ENCODE data around the gene RPS6KA6. TPM values are rescaled to one million over a fixed set of nuclear protein-coding genes. Genes with fewer than 3 reads are reported as not detected.

Gene RPS6KA6
- total RNA-seq, 3 donors from 2014 or later (not counting 1 experiment from before 2014, with no cell fraction given) = not detected

DNA sequence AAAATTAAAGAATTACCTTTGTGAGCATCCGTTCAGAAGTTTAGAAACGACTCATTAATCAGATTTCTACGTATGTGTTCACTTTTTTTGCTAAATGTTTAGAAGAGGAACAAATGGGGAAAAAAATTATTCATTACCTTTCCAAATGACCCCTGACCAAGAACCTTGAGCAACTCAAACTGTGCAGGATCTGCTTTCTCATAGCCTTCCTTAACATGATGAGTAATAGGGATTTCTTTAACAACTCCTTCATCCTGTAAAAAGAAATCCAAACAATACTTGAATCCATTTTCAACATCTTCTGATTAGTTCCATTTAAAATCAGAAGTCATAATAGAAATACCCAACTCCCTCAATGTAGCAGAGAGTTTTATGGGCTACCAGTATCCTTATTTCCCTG is 32.1 kb downstream of the RPS6KA6 start:
- ATAC-seq (no peak), DNase-seq (no peak)
- TF ChIP-seq, protein P1, sequence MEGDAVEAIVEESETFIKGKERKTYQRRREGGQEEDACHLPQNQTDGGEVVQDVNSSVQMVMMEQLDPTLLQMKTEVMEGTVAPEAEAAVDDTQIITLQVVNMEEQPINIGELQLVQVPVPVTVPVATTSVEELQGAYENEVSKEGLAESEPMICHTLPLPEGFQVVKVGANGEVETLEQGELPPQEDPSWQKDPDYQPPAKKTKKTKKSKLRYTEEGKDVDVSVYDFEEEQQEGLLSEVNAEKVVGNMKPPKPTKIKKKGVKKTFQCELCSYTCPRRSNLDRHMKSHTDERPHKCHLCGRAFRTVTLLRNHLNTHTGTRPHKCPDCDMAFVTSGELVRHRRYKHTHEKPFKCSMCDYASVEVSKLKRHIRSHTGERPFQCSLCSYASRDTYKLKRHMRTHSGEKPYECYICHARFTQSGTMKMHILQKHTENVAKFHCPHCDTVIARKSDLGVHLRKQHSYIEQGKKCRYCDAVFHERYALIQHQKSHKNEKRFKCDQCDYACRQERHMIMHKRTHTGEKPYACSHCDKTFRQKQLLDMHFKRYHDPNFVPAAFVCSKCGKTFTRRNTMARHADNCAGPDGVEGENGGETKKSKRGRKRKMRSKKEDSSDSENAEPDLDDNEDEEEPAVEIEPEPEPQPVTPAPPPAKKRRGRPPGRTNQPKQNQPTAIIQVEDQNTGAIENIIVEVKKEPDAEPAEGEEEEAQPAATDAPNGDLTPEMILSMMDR (IDR thresholded peaks at IDR 0.05) = no peak
- H3K4me1 ChIP-seq (ENCODE audit: control insufficient read depth, insufficient read depth, low read length) = no peaks in the 10 kb centered on the region
- intact Hi-C loops (cut with micrococcal nuclease) = no loop called here
- H3K36me3 Mint-ChIP-seq = no peaks in the 10 kb centered on the region
- H3K36me3 ChIP-seq (ENCODE audit: control insufficient read depth, insufficient read depth, low read length) = no peaks in the 10 kb centered on the region
- H3K4me3 Mint-ChIP-seq = no peak overlapping the region
- H3K27ac Mint-ChIP-seq = no peak overlapping the region
- H3K27ac ChIP-seq (ENCODE audit: low read length) = no peak overlapping the region
- no peaks in the 10 kb centered on the region for H3K9me3 Mint-ChIP-seq
- H3K9me3 ChIP-seq (ENCODE audit: control insufficient read depth, insufficient read depth, low read length) = no peaks in the 10 kb centered on the region
- no peaks in the 10 kb centered on the region for H3K27me3 ChIP-seq (ENCODE audit: control insufficient read depth, insufficient read depth, low read length)
- no peaks in the 10 kb centered on the region for H3K27me3 Mint-ChIP-seq (ENCODE audit: low read depth in 2 of 2)
- WGBS (ENCODE audit: insufficient coverage) = no CpG with 5 or more reads among the region's 3 CpGs
- H3K4me1 Mint-ChIP-seq = no peaks in the 10 kb centered on the region
- H3K4me3 ChIP-seq (ENCODE audit: low read length) = no peak overlapping the region

DNA sequence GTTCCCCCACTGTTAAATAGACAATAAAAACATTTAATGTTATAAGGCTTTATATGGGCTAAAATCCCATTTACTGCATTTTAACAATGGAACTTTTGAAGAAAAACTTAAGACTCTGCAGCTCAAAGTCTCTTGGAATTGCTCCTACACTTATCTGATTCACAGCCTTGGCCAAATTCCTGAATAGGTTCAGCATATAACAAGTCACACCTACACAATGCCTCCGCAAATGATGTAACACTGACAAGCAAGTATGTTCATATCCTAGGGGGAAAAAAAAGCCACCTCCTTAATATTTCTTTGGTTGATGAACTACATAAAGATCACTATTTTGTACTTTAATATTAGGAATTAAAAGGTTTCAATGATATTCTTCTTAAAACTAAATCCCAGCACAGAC is 34.5 kb downstream of the RPS6KA6 start:
- ATAC-seq (no peak), DNase-seq (no peak)
- Mint-ChIP-seq H3K4me1 (no peaks in the 10 kb centered on the region), H3K9me3 (peaks cover 0 to 2% of the 10 kb centered on the region in 2 donors), H3K27me3 (ENCODE audit: low read depth in 2 of 2) (no peaks in the 10 kb centered on the region), H3K4me3 (no peak overlapping the region), H3K27ac (no peak overlapping the region), H3K36me3 (no peaks in the 10 kb centered on the region)
- Histone ChIP-seq H3K27ac (ENCODE audit: low read length) (no peak overlapping the region), H3K4me3 (ENCODE audit: low read length) (no peak overlapping the region), H3K9me3 (ENCODE audit: control insufficient read depth, insufficient read depth, low read length) (no peaks in the 10 kb centered on the region), H3K27me3 (ENCODE audit: control insufficient read depth, insufficient read depth, low read length) (no peaks in the 10 kb centered on the region), H3K36me3 (ENCODE audit: control insufficient read depth, insufficient read depth, low read length) (no peaks in the 10 kb centered on the region), H3K4me1 (ENCODE audit: control insufficient read depth, insufficient read depth, low read length) (no peaks in the 10 kb centered on the region)
- intact Hi-C loops (cut with micrococcal nuclease) = no loop called here
- TF ChIP-seq, protein P1 (IDR thresholded peaks at IDR 0.05) = no peak
- no CpG with 5 or more reads among the region's 1 CpG for WGBS (ENCODE audit: insufficient coverage)

DNA sequence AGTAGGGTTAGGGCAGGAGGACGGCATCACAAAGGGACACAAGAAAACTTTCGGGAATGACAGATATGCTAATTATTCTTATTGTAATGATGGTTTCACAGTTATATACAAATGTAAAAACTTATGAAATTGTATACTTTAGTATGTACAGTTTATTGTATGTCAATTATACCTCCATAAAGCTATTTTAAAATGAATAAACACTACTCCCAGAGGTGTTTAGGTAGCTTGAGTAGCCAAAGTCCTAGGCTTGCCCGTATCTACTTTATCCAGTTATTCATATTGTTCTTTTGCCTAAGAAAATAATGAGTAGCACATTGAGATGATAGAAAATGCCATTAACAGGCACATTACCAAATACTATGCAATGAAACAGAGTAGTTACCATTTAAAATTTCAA is 43.0 kb downstream of the RPS6KA6 start:
- Mint-ChIP-seq H3K36me3 (no peaks in the 10 kb centered on the region), H3K4me1 (no peaks in the 10 kb centered on the region), H3K27me3 (ENCODE audit: low read depth in 2 of 2) (no peaks in the 10 kb centered on the region), H3K9me3 (peaks cover 1 to 2% of the 10 kb centered on the region in 2 donors), H3K27ac (no peak overlapping the region), H3K4me3 (no peak overlapping the region)
- Histone ChIP-seq H3K36me3 (ENCODE audit: control insufficient read depth, insufficient read depth, low read length) (no peaks in the 10 kb centered on the region), H3K27me3 (ENCODE audit: control insufficient read depth, insufficient read depth, low read length) (no peaks in the 10 kb centered on the region), H3K4me3 (ENCODE audit: low read length) (no peak overlapping the region), H3K27ac (ENCODE audit: low read length) (no peak overlapping the region), H3K9me3 (ENCODE audit: control insufficient read depth, insufficient read depth, low read length) (no peaks in the 10 kb centered on the region), H3K4me1 (ENCODE audit: control insufficient read depth, insufficient read depth, low read length) (no peaks in the 10 kb centered on the region)
- TF ChIP-seq, protein P1 (IDR thresholded peaks at IDR 0.05) = no peak
- intact Hi-C loops (cut with micrococcal nuclease) = no loop called here
- WGBS (ENCODE audit: insufficient coverage) = no CpG with 5 or more reads among the region's 3 CpGs
- DNase-seq (no peak), ATAC-seq (no peak)

DNA sequence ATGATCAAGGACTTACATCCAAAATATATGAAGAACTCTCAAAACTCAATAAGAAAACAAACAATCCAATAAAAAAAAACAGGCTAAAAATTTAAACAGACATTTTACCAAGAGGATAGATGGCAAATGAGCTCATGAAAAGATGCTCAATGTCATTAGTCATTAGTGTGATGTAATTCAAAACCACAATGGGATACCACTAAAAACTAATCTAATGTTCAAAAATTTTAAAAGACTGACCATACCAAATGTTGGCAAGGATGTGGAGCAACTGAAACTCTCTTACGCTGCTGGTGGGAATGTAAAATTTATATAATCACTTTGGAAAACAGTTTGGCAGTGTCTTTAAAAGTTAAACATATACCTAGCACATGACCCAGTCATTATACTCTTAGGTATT is 43.7 kb downstream of the RPS6KA6 start:
- DNase-seq (no peak), ATAC-seq (no peak)
- Mint-ChIP-seq H3K27ac (no peak overlapping the region), H3K4me3 (no peak overlapping the region), H3K9me3 (peaks cover 0 to 2% of the 10 kb centered on the region in 2 donors), H3K27me3 (ENCODE audit: low read depth in 2 of 2) (no peaks in the 10 kb centered on the region), H3K4me1 (no peaks in the 10 kb centered on the region), H3K36me3 (no peaks in the 10 kb centered on the region)
- H3K27me3 ChIP-seq (ENCODE audit: control insufficient read depth, insufficient read depth, low read length) = no peaks in the 10 kb centered on the region
- no peaks in the 10 kb centered on the region for H3K4me1 ChIP-seq (ENCODE audit: control insufficient read depth, insufficient read depth, low read length)
- whole genome bisulfite sequencing (ENCODE audit: insufficient coverage) = no CpG with 5 or more reads among the region's 1 CpG
- H3K9me3 ChIP-seq (ENCODE audit: control insufficient read depth, insufficient read depth, low read length) = no peaks in the 10 kb centered on the region
- H3K36me3 ChIP-seq (ENCODE audit: control insufficient read depth, insufficient read depth, low read length) = no peaks in the 10 kb centered on the region
- intact Hi-C loops (cut with micrococcal nuclease) = no loop called here
- TF ChIP-seq, protein P1 (IDR thresholded peaks at IDR 0.05) = no peak
- no peak overlapping the region for H3K27ac ChIP-seq (ENCODE audit: low read length)
- H3K4me3 ChIP-seq (ENCODE audit: low read length) = no peak overlapping the region

Measured in natural killer cell (primary cell).